NOMO-1 treated with DMSO at 0.1 percent for 48 hours (cell line): ENCODE results near the gene MRPL10.

Experiments
- DNase-seq: peaks from one replicate; lab custom pipeline; 2025; ENCODE audit not compliant: unreplicated experiment; lab: John Stamatoyannopoulos, UW

Gene MRPL10

DNA sequence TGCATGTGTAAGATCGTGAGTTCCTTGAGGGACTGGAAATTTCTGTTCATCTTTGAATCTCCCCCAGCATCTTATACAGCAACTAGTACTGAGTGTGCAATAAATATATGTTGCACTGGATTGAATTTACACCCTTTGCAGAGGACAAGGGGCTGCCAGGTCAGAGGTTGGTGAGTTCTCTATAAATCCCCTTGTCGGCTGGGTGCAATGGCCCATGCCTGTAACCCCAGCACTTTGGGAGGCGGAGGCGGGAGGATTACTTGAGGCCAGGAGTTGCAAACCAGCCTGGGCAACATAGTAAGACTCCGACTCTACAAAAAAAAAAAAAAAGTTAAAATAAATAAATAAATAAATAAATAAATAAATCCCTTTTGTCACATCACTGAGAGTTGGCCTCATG lies 29.0 kb upstream of the MRPL10 start:
- no peak for DNase-seq

DNA sequence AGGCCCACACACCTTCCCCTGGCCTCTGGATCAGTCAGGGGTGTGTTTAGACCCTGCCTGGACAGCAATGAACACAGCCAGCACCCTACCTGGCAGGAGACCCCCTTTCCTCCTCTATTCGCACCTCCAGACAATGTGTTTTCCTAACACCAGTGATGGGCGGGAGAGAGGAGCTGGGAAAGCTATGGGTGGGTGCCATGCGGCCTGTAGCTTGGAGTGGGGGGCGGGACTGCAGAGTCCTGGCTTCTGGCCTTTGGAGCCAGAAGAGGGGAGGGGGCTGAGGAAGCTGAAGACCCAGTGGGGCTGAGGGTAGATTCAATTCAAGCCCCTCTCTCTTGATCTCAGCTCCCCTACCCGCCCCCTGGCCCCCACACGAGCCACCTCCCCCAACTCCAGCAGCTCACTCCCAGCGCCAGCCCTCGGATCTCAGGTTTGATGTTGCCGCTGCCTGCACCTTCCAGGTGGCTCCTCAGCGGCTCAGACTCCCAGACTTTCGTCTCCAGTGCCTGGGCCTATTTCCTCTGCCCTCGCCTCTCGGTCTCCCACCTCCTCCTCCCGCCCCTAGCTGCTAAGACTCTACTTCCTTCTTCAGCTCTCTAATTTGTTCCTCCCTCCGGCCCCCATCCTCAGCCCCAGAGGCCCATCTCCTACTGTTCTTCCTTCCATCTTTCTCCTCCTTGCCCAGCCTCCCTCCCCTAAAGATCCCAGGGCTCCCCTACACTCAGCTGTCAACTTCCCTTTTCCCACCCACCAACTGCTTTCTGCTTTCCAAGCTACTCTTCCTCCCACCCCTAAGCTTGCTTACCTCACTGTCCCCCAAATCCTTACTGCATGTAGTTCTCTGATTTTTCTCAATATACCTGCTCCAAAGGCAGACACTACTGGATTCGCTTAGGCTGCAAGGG lies 26.5 kb upstream of the MRPL10 start:
- DNase-seq, result peak; percentile 31

DNA sequence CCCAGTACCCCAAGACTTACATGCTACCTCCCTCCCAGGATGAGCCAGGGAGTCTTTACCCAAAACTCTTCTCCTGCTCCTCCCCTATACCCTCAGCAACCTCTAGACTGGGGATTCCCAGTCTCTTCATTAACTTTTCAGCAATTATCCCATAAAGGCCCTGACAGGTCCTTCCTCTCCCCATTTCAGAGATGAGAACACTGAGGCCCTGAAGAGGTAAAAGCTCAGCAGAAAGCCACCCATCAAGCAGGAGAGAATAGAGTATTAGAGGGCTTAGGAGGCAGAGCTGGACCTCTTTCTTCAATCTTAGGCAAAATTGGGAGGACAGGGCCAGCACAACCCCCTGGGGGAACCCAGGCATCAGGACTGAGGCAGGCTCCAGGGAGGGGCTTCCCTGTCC lies 25.5 kb upstream of the MRPL10 start:
- DNase-seq, result no peak

DNA sequence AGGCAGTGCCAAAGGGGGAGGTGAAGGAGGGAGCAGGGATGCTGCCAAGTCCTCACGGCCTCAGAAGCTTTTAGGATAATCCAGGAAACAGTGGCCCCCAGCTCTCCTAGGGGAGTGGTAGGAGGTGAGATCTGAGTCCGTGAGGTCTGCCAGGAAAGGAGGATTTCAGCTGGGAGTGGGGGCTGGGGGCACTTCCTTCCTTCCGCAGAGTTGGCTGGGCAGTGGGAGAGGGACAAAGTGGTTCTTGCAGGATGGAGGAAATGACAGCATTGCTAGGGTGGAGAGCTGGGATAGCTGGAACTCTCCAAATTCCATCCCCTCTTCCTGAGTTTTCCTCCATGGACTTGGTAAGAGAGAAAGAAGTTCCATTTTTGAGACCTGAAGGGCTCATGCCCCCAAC lies 24.4 kb upstream of the MRPL10 start:
- DNase-seq, result no peak

DNA sequence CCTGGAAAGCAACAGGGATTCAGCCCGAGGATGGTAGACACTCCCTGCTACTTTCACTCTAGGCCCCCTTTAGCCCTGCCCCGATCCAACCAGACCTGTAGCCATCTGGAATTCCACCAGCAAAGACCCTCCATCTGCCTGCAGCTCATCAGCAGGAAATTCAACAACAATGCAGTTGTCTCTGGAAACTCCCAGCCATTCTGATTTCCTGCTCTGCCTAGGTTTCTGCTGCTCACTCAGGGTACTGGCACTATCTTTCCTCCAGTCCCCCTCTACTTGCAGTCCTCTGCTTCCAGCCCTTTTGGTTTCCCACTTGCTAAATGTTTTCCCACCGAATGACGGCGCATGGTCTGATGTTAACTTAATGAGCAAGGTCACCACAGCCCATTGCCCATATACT lies 22.3 kb upstream of the MRPL10 start:
- DNase-seq, result no peak

DNA sequence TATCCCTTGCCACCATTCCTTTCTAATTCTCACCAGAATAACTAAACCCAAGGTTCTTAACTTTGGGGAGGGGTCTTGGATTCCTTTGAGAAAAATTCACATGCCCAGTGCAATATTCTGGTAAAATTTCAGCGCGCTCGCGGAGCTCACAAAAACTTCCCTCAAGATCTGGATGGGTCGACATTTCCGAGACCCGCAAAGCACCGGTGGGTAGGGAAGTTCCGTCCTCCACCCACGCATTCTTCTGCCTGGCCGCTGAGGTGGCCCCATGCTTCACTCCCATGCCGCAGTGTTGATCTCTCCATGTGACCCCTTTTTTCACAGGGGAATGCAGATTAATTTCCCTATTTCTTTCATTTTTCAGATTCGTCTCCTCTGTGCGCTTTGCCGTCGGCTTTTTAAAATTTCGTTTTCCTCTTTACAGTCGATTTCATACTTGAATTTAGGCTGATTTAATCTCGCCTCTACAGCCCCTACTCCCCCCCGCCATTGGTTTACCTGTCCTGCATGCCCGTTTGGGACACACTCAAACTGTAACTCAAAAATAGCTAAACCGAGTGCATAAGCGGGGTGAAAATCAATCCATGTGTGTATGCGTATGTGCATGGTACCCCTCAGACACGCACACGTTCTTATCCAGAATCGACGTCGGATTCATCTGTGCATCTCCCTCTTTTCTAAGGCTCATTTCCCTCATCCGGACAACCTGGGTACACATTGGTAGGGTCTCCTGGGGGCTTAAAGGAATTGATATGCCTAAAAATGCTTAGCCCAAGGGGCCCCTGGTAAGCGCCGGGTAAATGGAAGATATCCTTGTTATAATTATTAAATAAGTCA lies 21.0 kb upstream of the MRPL10 start:
- DNase-seq, result no peak

DNA sequence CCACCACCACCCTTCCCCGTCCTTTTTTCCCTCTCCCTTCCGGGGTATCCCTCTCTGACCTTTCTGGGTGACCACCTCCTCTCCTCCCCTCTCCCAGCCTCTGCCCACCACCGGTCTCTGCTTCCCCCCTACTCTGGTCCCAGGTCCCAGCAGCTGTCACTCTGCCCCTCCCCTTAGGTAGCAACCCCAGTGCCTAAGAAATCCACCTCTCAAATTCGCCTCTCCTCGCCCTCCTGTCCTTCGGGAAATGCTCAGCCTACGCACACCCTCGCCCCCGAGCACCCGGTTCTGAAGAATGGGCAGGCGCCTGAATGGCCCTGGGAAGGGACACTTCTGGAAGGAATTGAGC lies 20.4 kb upstream of the MRPL10 start:
- DNase-seq, result no peak

DNA sequence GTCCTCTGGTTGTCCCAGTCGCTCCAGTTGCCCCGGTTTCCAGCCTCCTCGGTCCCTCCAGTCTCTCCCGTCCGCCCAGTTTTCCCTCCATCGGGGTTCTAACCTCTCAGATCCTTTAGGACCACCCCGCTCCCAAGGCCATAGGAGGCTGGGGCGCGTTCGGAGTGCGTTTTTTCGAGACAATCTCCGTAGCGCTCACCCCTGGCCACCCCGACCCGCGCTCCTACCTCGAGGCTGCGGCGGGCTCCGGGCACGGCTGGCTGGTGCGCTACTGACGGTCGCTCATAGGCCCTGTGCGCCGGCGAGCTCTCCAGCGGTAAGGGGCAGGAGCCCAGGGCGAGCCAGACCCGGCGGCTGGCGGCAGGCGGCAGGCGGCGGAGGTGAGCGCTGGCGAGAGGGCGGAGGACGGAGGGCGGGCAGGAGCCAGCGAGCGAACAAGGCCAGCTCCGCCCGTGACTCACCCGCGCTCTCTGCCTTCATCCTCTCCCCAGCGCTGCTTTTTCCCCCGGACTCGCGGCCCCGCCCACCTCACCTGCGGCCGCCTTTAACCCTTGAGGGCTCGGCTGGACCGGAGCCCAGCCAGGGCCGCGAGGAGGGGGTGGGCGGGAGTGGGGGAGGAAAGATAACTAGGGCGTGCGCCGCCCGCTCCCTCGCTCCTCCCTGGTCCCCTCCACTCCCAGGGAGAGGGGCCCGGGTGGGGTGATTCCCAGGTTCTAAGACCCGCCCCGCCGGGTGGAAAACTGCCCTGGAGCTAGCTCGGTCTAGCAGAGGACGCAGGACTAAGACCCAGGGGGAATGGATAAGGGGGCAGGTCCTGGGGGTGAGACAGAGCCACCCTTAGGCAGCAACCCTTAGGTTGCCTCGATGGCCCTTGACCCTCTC lies 19.6 kb upstream of the MRPL10 start, which contains the start of gene SP6:
SP6 (minus strand) TSS at position 472 of the 882 bp plus-strand sequence. CDS start 2,734 bp downstream, outside the sequence.
- peak; percentile 32 for DNase-seq

DNA sequence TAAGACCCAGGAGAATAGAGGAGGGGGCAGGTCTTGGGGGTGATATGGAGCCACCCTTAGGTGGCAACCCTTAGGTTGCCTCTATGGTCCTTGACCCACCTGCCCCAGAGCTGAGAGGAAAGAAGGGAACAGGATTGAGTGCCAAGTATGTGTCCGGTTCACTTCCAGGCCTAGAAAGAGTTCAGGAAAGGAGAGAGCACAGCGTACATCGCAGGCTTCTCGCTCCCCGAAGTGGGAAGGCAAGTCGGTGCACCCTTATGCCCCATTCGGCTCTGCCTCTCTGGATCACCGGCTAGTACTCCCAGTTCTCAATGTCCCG lies 19.0 kb upstream of the MRPL10 start:
- no peak for DNase-seq

DNA sequence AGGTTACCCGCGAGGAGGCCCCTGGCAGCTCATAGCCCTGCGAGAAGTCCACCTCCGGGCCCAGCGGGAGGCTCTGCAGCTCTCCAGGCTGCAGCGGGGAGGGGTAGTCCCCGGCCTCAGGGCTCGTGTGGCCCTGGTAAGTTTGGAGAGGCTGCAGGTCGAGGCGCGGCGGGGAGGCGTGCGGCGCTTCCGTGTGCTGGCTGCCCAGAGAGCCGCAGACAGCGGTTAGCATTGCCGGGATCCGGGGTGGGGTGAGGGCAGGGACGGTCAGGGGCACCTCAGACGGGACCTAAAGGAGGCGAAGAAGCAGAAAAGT lies 16.8 kb upstream of the MRPL10 start:
- no peak for DNase-seq

DNA sequence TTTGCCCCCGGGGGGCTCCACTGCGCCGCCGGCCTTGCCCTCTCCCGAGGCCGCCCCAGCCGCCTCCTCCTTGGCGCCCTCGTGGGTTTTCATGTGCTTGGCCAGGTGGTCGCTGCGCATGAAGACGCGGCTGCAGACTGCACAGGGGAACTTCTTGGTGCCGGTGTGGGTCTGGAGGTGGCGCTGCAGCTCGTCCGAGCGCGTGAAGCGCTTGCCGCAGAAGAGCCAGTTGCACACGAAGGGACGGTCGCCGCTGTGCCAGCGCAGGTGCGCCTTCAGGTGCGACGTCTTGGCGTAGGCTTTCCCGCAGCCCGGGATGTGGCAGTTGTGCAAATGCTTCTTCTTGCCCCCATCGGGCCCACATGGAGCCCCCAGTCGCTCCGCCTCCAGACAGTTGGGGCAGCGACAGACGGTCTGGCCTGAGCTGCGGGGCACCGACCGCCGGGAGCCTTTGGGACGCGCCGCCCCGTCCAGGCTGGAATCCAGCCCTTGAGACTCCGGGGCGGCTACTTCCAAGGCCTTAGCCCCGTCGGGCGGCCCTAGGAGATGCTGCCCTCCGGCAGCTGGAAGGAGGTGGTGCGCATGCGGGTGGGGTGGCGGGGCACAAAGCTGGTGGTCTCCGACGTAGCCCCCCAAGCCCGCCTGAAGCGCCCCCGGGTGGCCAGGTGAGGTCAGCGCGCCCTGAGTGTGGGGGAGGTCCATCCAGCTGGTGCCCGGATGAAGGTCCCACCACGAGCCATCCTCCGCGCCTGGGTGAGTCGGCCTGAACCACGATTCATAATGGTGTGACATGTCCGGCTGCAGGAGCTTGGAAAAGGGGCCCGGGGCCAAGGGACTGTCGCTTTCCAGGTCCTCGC lies 16.2 kb upstream of the MRPL10 start:
- DNase-seq, result peak; percentile 24

DNA sequence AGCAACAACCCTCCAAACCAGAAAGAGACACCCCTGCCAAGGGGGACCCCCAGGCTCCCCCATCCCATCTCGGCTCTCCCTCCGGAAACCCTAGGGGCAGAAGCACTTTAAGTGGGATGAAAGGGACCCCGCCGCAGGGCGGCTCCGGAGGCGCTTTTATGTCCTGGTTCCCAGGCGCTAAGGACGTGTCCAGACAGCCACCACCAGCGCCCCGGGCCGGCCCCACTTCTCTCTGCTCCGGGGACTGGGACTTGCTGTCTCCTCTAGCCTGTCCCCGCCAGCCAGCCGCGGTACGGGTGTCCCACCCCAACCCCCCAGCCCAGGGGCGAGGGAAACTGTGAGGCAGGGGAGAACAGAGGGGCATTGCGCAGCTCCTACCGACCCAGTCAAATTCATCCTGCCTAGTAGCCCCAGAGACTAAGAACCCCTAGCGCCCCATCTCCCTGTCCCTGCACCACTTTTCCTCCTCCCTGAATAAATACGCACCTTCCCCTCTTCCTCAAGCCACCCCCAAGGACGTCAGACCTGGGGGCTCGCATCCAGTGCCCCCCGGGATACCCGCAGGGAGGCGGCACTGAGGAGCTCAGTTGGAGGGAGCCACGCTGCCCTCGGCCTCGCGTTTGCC lies 15.5 kb upstream of the MRPL10 start:
- DNase-seq, result no peak

DNA sequence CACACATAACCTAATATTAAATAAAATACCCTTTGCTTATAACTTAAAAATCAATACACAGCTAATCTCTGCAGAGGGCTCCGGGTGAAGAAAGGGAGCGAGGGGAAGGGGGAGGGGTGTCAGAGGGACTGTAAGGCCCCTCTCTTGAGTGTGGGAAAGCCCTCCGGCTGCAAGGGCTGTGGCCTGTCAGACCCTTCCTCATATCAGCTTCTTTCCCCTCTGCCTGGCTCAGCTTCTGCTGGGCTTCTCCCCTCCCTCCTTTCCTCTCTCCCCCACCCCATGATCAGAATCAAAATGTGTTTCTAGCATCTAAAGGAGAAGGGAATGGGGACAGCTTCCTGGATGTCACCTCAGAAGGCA lies 14.4 kb upstream of the MRPL10 start:
- no peak for DNase-seq

DNA sequence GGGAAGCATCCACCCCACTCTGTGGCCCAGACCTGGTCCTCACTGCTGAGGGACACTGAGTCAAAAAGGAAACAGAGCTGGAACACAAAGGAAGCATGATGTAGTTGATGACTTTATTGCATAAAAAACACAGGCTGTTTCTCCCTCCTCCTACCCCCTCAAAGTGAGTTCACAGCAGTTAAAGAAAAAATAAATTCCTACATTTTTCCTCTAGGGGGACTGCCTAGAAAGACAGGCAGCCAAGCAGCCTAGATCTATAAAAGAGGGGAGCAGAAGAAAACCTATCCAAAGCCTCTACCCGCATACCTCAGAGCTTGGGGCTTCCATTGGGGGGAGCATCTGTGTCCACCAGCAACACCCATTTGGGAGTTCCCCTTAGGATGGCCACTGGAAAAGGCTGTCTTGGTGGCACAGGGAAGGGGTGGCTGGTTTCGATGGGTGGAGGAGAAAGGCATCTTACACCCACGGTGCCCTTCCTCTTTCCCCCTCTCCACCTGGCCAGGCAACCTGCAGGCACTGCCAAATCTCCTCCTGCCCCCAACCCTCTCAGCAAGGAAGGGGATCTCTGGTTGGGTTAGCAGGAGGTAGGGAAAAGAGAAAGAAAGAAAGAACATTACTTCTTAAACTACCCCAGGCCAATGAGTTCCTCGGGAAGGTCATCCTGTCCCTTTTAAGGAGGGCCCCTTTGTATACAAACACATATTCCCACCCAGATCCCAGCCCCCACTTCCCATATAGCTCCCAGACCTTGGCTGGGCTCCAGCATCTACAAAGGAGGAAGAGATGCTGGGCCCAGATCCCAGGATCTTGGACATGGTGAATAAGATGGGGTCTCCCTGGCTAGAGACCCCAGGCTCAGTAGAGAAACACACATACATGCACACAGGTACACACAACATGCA lies 13.7 kb upstream of the MRPL10 start:
- peak; percentile 10 for DNase-seq

DNA sequence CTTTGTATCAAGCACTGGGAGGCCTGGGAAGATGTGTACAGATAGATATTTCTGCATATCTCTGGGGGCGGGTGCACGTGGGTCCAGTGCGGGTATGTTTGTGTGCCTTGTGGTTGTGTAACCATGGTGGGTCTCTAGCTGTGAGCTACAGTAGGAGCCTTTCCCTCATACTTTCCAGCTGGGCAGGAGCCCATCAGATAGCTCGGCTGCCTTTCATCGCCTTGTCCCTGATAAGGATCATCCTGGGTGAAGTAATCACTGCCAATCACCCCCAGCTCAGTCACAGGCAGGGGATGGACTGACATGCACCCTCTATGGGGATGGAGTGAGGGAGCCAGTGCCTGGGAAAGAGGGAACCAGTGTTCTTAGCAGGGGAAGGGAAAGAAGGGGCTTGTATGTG lies 12.9 kb upstream of the MRPL10 start:
- DNase-seq, result no peak

DNA sequence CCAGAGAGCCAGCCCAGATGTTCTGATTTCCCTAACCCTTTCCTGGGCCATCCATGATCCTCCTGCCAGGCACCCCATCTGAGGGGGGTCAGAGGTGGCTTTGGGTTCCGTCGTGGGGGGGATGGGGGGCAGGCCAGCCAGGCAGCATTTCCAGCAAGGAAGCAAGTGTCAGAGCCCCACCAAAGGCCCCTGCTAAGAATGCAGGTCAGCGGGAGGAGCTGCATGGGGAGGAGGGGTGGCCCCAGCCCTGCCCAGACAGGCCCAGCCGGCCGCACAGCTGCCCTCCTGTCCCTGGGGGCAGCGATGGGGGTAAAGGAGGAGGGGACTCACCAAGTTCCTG lies 12.0 kb upstream of the MRPL10 start:
- no peak for DNase-seq

DNA sequence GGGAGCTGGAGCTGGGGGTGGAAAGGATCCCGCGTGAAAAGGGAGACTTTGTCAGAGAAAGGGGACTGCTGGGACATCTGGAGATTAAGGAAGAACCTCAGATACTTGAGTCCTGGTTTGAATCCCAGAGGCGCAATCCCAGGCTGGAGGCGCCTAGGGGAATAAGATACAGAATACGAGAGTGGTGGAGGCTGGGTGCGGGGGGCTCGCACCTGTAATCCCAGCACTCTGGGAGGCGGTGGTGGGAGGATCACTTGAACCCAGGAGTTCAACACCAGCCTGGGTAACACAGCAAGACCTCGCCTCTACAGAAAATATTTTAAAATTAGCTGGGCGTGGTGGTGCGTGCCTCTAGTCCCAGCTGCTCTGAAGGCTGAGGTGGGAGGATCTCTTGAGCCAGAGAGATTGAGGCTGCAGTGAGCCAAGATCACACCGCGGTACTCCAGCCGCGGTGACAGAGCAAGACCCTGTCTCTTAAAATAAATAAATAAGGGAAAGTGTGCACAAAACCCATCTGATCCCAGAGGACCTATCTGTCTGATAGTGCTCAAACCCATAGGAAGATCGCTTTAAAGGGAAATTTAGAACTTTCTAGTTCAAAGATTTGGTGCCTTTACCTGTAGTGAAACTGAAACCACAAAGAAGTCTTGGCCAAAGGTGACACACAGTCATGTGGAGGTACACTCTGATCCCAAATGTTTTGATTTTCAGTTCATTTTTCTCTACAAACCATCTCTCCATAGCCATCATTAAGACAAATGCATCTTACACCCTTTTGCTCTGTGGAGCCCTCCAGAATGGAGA lies 10.3 kb upstream of the MRPL10 start:
- DNase-seq, result no peak

DNA sequence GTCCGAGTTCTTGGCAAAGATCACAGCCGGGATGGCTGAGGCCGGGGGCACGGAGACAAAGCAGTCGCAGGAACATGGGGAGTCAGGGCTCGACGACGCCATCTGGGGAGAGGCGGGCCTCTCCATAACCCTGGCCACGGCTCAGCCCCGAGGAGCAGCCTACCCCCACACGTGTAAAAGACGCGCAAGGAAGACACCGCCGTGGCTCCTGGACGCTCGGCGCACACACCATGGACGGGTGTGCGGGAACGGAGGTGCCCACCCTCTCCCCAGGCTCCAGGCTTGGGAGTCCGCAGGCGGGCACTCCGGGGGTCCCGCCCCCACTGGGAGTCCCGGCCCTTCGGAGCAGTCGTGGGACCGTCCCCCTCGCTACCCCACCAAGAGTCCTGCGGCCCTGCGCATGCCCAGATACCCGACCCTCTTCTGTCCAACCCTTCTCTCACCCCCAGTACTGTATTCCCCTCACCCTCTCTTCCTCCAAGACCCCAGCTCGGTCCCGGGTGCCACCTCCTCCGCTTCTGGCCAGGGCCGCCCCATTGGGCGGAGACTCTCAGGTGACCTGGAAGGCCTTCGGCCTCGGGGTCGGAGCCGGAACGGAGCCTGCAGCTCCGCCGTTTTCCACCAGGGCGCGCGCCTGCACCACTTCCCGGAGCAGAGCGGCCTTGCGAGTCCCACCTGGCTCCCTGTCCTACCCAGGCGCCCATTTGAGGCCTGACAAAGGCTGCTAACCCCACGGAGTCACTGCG lies 9.6 kb upstream of the MRPL10 start, which contains the start of gene SCRN2:
SCRN2 (minus strand) TSS at position 532 of the 746 bp plus-strand sequence; CDS start at position 102, 430 bp downstream.
- peak; percentile 84 for DNase-seq
